GM12878 (cell line): ENCODE results near the gene ITGAV. TPM values are rescaled to one million over a fixed set of nuclear protein-coding genes. Genes with fewer than 3 reads are reported as not detected.
A peak's percentile ranks its signal among the peaks of the same experiment; 100 is the strongest.

Source experiments
- BRCA1 ChIP-seq: IDR thresholded peaks from 2 replicates; pipeline ENCODE4 v1.6.1; 2011; ENCODE audit warnings: low read depth, low read length, improper control_type of control experiment
- CEBPB ChIP-seq, 2 experiments: fragments of 150-350 bp in 1 of 2; IDR thresholded peaks; 2 replicates each; pipeline ENCODE4 v1.6.1; 2012 to 2014; ENCODE audit warnings: low read depth in 2 of 2, low read length in 2 of 2, borderline replicate concordance in 1 of 2, inconsistent platforms in 1 of 2
- FOXK2 ChIP-seq: fragments of 450-650 bp; IDR thresholded peaks from 2 replicates; pipeline ENCODE4 v1.6.1; 2017; ENCODE audit warnings: mild to moderate bottlenecking, moderate library complexity
- KAT2A ChIP-seq: conservative IDR thresholded peaks from 2 replicates; pipeline ENCODE4 v1.6.1; 2011; ENCODE audit warnings: low read depth, low read length; ENCODE audit not compliant: control insufficient read depth
- MTA2 ChIP-seq: fragments of 450-650 bp; IDR thresholded peaks from 2 replicates; pipeline ENCODE4 v1.6.1; 2016; ENCODE audit warnings: low read depth, mild to moderate bottlenecking, moderate library complexity
- MXI1 ChIP-seq: fragments of 150-350 bp; IDR thresholded peaks from 2 replicates; pipeline ENCODE4 v1.6.1; 2011; ENCODE audit warnings: low read depth, mild to moderate bottlenecking, inconsistent platforms, low read length, improper control_type of control experiment
- NBN ChIP-seq: fragments of 450-650 bp; IDR thresholded peaks from 2 replicates; pipeline ENCODE4 v1.6.1; 2016
- NFXL1 ChIP-seq: fragments of 450-650 bp; IDR thresholded peaks from 2 replicates; pipeline ENCODE4 v1.6.1; 2017; ENCODE audit warnings: antibody characterized with exemption, mild to moderate bottlenecking, borderline replicate concordance
- NFYB ChIP-seq: IDR thresholded peaks from 2 replicates; pipeline ENCODE4 v1.6.1; 2011; ENCODE audit warnings: low read depth, mild to moderate bottlenecking, low read length, improper control_type of control experiment, moderate library complexity; ENCODE audit not compliant: insufficient read depth
- NRF1 ChIP-seq: conservative IDR thresholded peaks from 2 replicates; pipeline ENCODE4 v1.6.1; 2011; ENCODE audit warnings: mild to moderate bottlenecking, low read depth, low read length, improper control_type of control experiment
- POLR2A ChIP-seq: IDR thresholded peaks from 2 replicates; pipeline ENCODE4 v1.6.1; 2011; ENCODE audit warnings: low read depth, mild to moderate bottlenecking, low read length
- RAD21 ChIP-seq: IDR thresholded peaks from 2 replicates; pipeline ENCODE4 v1.6.1; 2011; ENCODE audit warnings: mild to moderate bottlenecking, low read depth, low read length, moderate library complexity; ENCODE audit not compliant: insufficient read depth
- RBBP5 ChIP-seq: fragments of 200-600 bp; sonication (generic); conservative IDR thresholded peaks from 2 replicates; pipeline ENCODE4 v1.6.1; 2016
- SUPT20H ChIP-seq: IDR thresholded peaks from 2 replicates; pipeline ENCODE4 v1.6.1; 2011; ENCODE audit warnings: low read depth, mild to moderate bottlenecking, low read length, moderate library complexity, borderline replicate concordance; ENCODE audit not compliant: control insufficient read depth
- ZBED1 ChIP-seq: IDR thresholded peaks from 2 replicates; pipeline ENCODE4 v1.6.1; 2016; ENCODE audit warnings: borderline replicate concordance
- ZNF274 ChIP-seq: IDR thresholded peaks from one replicate; pipeline ENCODE4 v1.8.0; 2011; ENCODE audit not compliant: insufficient read length, insufficient read depth
- ZNF622 ChIP-seq: fragments of 450-650 bp; IDR thresholded peaks from 2 replicates; pipeline ENCODE4 v1.6.1; 2017; ENCODE audit warnings: mild to moderate bottlenecking, inconsistent platforms
- ZSCAN29 ChIP-seq: fragments of 450-650 bp; IDR thresholded peaks from 2 replicates; pipeline ENCODE4 v1.6.1; 2017; ENCODE audit warnings: mild to moderate bottlenecking, moderate library complexity
- polyA plus RNA-seq, 11 experiments: library from polyadenylated mRNA; depleted of rRNA in 4 of 11; unstranded in 6 of 11; stranded (reverse) in 5 of 11; fragments of >200 nt; fragmentation: Nextera tagmentation in 4 of 11; fragmentation: Illumina TruSeq in 1 of 11; extraction: Ambion mirVana in 4 of 11; extraction: Trizol in 1 of 11; gene quantifications; 1 replicate in 1 of 11; 2 replicates in 10 of 11; pipeline versions ENCODE4 v1.2.1 to v1.2.3, GENCODE V29; 2011 to 2016; ENCODE audit warnings: inconsistent platforms in 2 of 11, missing spikeins in 2 of 11, low read depth in 1 of 11
- total RNA-seq, 4 experiments: library from RNA; depleted of rRNA in 3 of 4; stranded (reverse); fragments of >200 nt in 3 of 4; fragmentation: Illumina TruSeq in 1 of 4; extraction: Trizol in 1 of 4; gene quantifications; 2 replicates each; pipeline versions ENCODE4 v1.2.1 to v1.2.3, GENCODE V29; 2013 to 2021
- TF ChIP-seq, protein P1 (sequence below): fragments of 450-650 bp; IDR thresholded peaks from 2 replicates; pipeline ENCODE4 v1.6.1; 2016; ENCODE audit warnings: mild to moderate bottlenecking
- TF ChIP-seq, protein P2 (sequence below): IDR thresholded peaks from 2 replicates; pipeline ENCODE4 v1.6.1; 2012; ENCODE audit warnings: low read depth, low read length, improper control_type of control experiment
- TF ChIP-seq, protein P3 (sequence below): fragments of 450-650 bp; IDR thresholded peaks from 2 replicates; pipeline ENCODE4 v1.6.1; 2017; ENCODE audit warnings: antibody characterized with exemption, mild to moderate bottlenecking, moderate library complexity
- TF ChIP-seq, protein P4 (sequence below): IDR thresholded peaks from 2 replicates; pipeline ENCODE4 v1.6.1; 2012; ENCODE audit warnings: low read length, inconsistent platforms
- TF ChIP-seq, protein P5 (sequence below): fragments of 450-650 bp; IDR thresholded peaks from 2 replicates; pipeline ENCODE4 v1.6.1; 2017; ENCODE audit warnings: low read depth, mild to moderate bottlenecking, moderate library complexity

ITGAV gene
- total and polyA plus RNA-seq, 10 of the 15 experiments (the other 5 are each of a cell fraction or from before 2014, with no cell fraction given), result 2.1 to 10.8 (median 6.1) TPM

DNA sequence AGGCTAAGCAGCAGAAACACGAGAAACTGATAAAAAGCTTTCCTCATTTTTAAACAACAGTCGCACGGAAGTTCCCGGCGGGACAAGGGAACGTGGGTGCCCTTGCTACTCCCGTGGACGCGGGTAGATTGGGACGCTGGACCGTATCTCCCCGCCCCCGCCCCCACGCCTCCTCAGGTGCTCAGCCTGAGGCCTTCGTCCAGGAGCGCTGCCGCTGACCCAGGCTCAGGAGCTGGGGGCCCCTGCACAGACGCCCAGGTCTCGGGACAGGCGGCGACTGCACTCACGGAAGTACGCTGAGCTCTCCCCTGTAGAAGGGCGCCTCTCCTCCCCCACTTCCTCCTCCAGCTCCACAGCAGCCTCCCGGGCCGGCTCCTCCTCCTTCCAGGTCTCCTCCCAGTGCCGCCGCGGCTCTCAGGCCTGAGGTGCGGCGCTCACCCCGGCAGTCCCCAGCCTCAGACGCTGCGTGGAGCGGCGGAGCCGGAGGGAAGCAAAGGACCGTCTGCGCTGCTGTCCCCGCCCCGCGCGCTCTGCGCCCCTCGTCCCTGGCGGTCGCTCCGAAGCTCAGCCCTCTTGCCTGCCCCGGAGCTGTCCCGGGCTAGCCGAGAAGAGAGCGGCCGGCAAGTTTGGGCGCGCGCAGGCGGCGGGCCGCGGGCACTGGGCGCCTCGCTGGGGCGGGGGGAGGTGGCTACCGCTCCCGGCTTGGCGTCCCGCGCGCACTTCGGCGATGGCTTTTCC lies at the start of gene ITGAV (continued):
- TF ChIP-seq, protein P1, sequence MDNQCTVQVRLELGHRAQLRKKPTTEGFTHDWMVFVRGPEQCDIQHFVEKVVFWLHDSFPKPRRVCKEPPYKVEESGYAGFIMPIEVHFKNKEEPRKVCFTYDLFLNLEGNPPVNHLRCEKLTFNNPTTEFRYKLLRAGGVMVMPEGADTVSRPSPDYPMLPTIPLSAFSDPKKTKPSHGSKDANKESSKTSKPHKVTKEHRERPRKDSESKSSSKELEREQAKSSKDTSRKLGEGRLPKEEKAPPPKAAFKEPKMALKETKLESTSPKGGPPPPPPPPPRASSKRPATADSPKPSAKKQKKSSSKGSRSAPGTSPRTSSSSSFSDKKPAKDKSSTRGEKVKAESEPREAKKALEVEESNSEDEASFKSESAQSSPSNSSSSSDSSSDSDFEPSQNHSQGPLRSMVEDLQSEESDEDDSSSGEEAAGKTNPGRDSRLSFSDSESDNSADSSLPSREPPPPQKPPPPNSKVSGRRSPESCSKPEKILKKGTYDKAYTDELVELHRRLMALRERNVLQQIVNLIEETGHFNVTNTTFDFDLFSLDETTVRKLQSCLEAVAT, result 0 out of 2 replicates have a peak, but pooled peaks have one; percentile 69
- TF ChIP-seq SUPT20H, result no peak
- TF ChIP-seq BRCA1, result no peak
- TF ChIP-seq ZBED1, result no peak
- TF ChIP-seq, protein P2, sequence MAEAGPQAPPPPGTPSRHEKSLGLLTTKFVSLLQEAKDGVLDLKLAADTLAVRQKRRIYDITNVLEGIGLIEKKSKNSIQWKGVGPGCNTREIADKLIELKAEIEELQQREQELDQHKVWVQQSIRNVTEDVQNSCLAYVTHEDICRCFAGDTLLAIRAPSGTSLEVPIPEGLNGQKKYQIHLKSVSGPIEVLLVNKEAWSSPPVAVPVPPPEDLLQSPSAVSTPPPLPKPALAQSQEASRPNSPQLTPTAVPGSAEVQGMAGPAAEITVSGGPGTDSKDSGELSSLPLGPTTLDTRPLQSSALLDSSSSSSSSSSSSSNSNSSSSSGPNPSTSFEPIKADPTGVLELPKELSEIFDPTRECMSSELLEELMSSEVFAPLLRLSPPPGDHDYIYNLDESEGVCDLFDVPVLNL, result no peak
- no peak for TF ChIP-seq RAD21
- TF ChIP-seq, protein P3, sequence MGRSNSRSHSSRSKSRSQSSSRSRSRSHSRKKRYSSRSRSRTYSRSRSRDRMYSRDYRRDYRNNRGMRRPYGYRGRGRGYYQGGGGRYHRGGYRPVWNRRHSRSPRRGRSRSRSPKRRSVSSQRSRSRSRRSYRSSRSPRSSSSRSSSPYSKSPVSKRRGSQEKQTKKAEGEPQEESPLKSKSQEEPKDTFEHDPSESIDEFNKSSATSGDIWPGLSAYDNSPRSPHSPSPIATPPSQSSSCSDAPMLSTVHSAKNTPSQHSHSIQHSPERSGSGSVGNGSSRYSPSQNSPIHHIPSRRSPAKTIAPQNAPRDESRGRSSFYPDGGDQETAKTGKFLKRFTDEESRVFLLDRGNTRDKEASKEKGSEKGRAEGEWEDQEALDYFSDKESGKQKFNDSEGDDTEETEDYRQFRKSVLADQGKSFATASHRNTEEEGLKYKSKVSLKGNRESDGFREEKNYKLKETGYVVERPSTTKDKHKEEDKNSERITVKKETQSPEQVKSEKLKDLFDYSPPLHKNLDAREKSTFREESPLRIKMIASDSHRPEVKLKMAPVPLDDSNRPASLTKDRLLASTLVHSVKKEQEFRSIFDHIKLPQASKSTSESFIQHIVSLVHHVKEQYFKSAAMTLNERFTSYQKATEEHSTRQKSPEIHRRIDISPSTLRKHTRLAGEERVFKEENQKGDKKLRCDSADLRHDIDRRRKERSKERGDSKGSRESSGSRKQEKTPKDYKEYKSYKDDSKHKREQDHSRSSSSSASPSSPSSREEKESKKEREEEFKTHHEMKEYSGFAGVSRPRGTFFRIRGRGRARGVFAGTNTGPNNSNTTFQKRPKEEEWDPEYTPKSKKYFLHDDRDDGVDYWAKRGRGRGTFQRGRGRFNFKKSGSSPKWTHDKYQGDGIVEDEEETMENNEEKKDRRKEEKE, result no peak
- TF ChIP-seq NBN, result peak; percentile 53; the same call in 1 of the 2 replicates
- no peak for TF ChIP-seq NFXL1
- no peak for TF ChIP-seq RBBP5
- TF ChIP-seq POLR2A, result peak; percentile 99
- no peak for TF ChIP-seq MXI1
- no peak for TF ChIP-seq FOXK2
- no peak for TF ChIP-seq KAT2A
- TF ChIP-seq, protein P4, sequence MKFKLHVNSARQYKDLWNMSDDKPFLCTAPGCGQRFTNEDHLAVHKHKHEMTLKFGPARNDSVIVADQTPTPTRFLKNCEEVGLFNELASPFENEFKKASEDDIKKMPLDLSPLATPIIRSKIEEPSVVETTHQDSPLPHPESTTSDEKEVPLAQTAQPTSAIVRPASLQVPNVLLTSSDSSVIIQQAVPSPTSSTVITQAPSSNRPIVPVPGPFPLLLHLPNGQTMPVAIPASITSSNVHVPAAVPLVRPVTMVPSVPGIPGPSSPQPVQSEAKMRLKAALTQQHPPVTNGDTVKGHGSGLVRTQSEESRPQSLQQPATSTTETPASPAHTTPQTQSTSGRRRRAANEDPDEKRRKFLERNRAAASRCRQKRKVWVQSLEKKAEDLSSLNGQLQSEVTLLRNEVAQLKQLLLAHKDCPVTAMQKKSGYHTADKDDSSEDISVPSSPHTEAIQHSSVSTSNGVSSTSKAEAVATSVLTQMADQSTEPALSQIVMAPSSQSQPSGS, result no peak
- no peak for TF ChIP-seq ZNF274
- no peak for TF ChIP-seq ZNF622
- no peak for TF ChIP-seq NRF1
- TF ChIP-seq, protein P5, sequence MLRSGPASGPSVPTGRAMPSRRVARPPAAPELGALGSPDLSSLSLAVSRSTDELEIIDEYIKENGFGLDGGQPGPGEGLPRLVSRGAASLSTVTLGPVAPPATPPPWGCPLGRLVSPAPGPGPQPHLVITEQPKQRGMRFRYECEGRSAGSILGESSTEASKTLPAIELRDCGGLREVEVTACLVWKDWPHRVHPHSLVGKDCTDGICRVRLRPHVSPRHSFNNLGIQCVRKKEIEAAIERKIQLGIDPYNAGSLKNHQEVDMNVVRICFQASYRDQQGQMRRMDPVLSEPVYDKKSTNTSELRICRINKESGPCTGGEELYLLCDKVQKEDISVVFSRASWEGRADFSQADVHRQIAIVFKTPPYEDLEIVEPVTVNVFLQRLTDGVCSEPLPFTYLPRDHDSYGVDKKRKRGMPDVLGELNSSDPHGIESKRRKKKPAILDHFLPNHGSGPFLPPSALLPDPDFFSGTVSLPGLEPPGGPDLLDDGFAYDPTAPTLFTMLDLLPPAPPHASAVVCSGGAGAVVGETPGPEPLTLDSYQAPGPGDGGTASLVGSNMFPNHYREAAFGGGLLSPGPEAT, result peak; percentile 21; the same call in 1 of the 2 replicates
- TF ChIP-seq MTA2, result peak; percentile 40; the same call in 1 of the 2 replicates
- no peak for TF ChIP-seq CEBPB (IDR thresholded peaks at IDR 0.05; ENCODE audit: borderline replicate concordance in 1 of 2, low read depth in 2 of 2, low read length in 2 of 2)
- TF ChIP-seq NFYB, result no peak
- TF ChIP-seq ZSCAN29, result 0 out of 2 replicates have a peak, but pooled peaks have one; percentile 13
